ENCODE data around the gene MAP3K12. TPM values are rescaled to one million over a fixed set of nuclear protein-coding genes. Genes with fewer than 3 reads are reported as not detected.

The MAP3K12 gene
- total and polyA plus RNA-seq, 2 donors: 8.3 to 16.3 TPM

DNA sequence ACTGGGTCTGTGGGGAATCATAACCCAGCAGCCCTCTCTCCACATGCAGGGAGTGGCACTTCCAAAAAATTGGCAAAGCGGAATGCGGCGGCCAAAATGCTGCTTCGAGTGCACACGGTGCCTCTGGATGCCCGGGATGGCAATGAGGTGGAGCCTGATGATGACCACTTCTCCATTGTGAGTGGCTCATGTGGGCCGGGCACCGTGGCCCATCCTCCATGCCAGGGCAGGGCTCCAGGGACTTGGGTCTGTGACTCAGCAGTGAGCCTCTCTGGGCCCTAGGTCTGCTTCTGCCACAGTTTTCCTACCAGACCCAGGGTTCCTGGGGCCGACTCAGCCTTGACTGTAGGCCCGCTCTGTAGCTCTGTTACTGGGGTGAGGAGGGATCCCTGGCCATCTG is 5.8 kb upstream of the MAP3K12 start:
- Histone ChIP-seq H3K27ac (ENCODE audit: low read depth in 1 of 2, low read length in 1 of 2) (no peak overlapping the region), H3K27me3 (ENCODE audit: control insufficient read depth in 2 of 2, insufficient read depth in 1 of 2, low read length in 1 of 2) (no peaks in the 10 kb centered on the region), H3K9me3 (ENCODE audit: control insufficient read depth in 2 of 2, insufficient read depth in 1 of 2, low read length in 1 of 2) (no peaks in the 10 kb centered on the region), H3K4me1 (ENCODE audit: control insufficient read depth in 2 of 2, insufficient read depth in 2 of 2, low read length in 2 of 2) (peaks cover 11 to 24% of the 10 kb centered on the region in 2 donors), H3K36me3 (ENCODE audit: control insufficient read depth in 2 of 2, insufficient read depth in 2 of 2, low read length in 1 of 2) (peaks cover 25 to 34% of the 10 kb centered on the region in 2 donors), H3K4me3 (ENCODE audit: low read length in 2 of 2) (no peak overlapping the region)
- no peak for DNase-seq (ENCODE audit: low read depth in 6 of 9, low spot score in 9 of 9)
- 96% methylated on average over 10 of the region's 10 CpGs for WGBS

DNA sequence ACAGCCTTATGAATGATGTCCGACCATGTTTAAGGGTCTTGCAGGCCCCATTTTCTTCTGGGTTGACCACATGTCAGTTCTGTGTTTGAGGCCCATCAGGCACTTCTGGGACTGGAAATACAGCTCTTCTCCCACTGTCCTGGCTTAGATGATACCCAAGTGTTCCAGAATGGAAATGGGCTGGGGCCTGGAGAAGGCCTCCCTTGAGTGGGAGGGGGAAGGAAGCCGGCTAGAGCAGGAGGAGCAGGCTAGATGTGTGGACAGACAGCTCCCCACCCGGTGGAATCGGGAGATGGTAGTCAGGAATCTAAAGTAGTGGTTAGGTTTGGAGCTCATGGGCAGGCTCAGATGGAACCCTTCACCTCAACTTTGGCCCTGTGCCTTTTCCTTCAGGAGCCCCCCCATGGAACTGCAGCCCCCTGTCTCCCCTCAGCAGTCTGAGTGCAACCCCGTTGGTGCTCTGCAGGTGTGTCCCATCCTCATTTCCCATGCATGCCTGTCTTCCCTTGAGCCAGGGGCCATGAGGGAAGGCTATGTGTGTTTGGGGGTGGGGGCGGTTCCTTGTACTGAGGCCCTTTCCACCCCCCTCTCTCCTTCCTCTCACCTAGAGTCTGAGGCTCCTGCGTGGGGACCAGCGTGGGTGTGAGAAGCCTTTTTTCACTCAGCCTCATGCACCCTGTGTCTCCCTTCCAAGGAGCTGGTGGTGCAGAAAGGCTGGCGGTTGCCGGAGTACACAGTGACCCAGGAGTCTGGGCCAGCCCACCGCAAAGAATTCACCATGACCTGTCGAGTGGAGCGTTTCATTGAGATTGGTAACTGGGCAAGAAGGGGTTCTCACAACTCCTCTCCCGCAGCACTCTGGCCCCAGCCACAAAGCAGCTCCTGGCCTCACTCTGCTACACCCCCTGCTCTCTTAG is 5.0 kb upstream of the MAP3K12 start:
- no peak overlapping the region for H3K4me3 ChIP-seq (ENCODE audit: low read length in 2 of 2)
- WGBS: 96% methylated on average over 14 of the region's 14 CpGs
- H3K9me3 ChIP-seq (ENCODE audit: control insufficient read depth in 2 of 2, insufficient read depth in 1 of 2, low read length in 1 of 2): no peaks in the 10 kb centered on the region
- H3K36me3 ChIP-seq (ENCODE audit: control insufficient read depth in 2 of 2, insufficient read depth in 2 of 2, low read length in 1 of 2): peaks cover 25 to 34% of the 10 kb centered on the region in 2 donors
- H3K4me1 ChIP-seq (ENCODE audit: control insufficient read depth in 2 of 2, insufficient read depth in 2 of 2, low read length in 2 of 2): peaks cover 11 to 30% of the 10 kb centered on the region in 2 donors
- no peaks in the 10 kb centered on the region for H3K27me3 ChIP-seq (ENCODE audit: control insufficient read depth in 2 of 2, insufficient read depth in 1 of 2, low read length in 1 of 2)
- no peak for DNase-seq (ENCODE audit: low read depth in 6 of 9, low spot score in 9 of 9)
- H3K27ac ChIP-seq (ENCODE audit: low read depth in 1 of 2, low read length in 1 of 2): no peak overlapping the region

DNA sequence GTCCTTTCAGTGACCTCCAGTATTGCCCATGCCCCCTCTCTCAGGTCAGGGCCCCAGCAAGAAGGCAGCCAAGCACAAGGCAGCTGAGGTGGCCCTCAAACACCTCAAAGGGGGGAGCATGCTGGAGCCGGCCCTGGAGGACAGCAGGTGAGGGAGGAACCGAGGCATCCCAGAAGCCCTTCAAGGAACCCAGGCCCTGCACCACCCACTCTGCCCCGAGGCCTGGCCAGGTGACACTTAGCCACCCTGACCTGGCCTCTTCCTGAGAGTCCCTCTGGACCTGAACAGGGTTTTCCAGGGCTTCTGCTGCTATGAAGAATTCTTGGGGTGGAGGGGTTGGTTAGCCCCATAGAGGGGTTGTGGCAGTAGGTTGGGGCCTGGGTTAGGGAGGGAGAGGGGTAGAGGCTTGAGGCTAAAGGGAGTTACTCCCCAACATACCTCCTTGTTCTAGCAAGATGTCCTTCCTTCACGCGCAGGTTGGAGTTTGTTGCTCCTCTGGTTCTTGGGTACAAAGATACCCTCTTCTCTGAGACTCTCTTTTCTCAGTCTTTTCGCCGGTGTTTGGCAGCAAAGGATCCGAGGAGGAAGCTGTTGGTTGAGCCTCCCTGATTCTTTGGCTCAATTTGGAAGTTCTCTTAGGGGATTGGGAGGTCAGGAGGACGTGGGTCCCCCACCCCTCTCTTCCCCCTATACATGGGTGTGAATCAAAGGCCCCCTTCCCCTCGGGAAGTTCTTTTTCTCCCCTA is 3.9 kb upstream of the MAP3K12 start:
- H3K4me3 ChIP-seq (ENCODE audit: low read length in 2 of 2): no peak overlapping the region
- 96% methylated on average over 10 of the region's 10 CpGs for WGBS
- no peak overlapping the region for H3K27ac ChIP-seq (ENCODE audit: low read depth in 1 of 2, low read length in 1 of 2)
- H3K27me3 ChIP-seq (ENCODE audit: control insufficient read depth in 2 of 2, insufficient read depth in 1 of 2, low read length in 1 of 2): no peaks in the 10 kb centered on the region
- H3K36me3 ChIP-seq (ENCODE audit: control insufficient read depth in 2 of 2, insufficient read depth in 2 of 2, low read length in 1 of 2): peaks cover 25 to 34% of the 10 kb centered on the region in 2 donors
- no peak for DNase-seq (ENCODE audit: low read depth in 6 of 9, low spot score in 9 of 9)
- peaks cover 13 to 33% of the 10 kb centered on the region in 2 donors for H3K4me1 ChIP-seq (ENCODE audit: control insufficient read depth in 2 of 2, insufficient read depth in 2 of 2, low read length in 2 of 2)
- H3K9me3 ChIP-seq (ENCODE audit: control insufficient read depth in 2 of 2, insufficient read depth in 1 of 2, low read length in 1 of 2): no peaks in the 10 kb centered on the region

- peaks cover 13 to 35% of the 10 kb centered on the region in 2 donors for H3K4me1 ChIP-seq (ENCODE audit: control insufficient read depth in 2 of 2, insufficient read depth in 2 of 2, low read length in 2 of 2)
- no peak for DNase-seq (ENCODE audit: low read depth in 6 of 9, low spot score in 9 of 9)
- H3K27ac ChIP-seq (ENCODE audit: low read depth in 1 of 2, low read length in 1 of 2): no peak overlapping the region
- peaks cover 25 to 30% of the 10 kb centered on the region in 2 donors for H3K36me3 ChIP-seq (ENCODE audit: control insufficient read depth in 2 of 2, insufficient read depth in 2 of 2, low read length in 1 of 2)
- H3K4me3 ChIP-seq (ENCODE audit: low read length in 2 of 2): no peak overlapping the region
- H3K27me3 ChIP-seq (ENCODE audit: control insufficient read depth in 2 of 2, insufficient read depth in 1 of 2, low read length in 1 of 2): no peaks in the 10 kb centered on the region
- WGBS: 94% methylated on average over 9 of the region's 9 CpGs
- H3K9me3 ChIP-seq (ENCODE audit: control insufficient read depth in 2 of 2, insufficient read depth in 1 of 2, low read length in 1 of 2): no peaks in the 10 kb centered on the region
Measured at GRCh38 chr12:53502331-53502730, 3.1 kb upstream of the MAP3K12 start.

DNA sequence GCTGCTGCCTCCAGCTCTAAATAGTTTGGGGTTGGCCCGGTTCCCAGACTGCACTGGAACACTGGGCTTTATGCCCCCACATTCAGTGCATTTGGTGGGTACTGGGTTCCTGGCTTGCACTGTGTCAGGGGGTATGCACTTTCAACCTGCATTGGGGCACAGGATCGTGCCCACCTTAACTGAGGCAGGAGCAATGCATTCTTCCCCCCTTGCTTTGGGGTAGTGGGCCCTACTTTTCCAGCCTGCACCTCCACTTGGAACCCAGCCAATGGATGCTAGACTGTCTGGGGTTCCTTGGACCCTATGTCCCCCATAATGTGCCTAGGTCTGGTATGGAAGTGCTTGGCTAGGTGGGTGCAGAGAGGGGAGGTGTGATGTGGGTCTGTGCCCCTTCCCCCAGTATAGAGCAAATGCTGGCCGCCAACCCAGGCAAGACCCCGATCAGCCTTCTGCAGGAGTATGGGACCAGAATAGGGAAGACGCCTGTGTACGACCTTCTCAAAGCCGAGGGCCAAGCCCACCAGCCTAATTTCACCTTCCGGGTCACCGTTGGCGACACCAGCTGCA is 2.4 kb upstream of the MAP3K12 start:
- no peaks in the 10 kb centered on the region for H3K27me3 ChIP-seq (ENCODE audit: control insufficient read depth in 2 of 2, insufficient read depth in 1 of 2, low read length in 1 of 2)
- no peak for DNase-seq (ENCODE audit: low read depth in 6 of 9, low spot score in 9 of 9)
- H3K9me3 ChIP-seq (ENCODE audit: control insufficient read depth in 2 of 2, insufficient read depth in 1 of 2, low read length in 1 of 2): no peaks in the 10 kb centered on the region
- peaks cover 19 to 24% of the 10 kb centered on the region in 2 donors for H3K36me3 ChIP-seq (ENCODE audit: control insufficient read depth in 2 of 2, insufficient read depth in 2 of 2, low read length in 1 of 2)
- peaks cover 13 to 35% of the 10 kb centered on the region in 2 donors for H3K4me1 ChIP-seq (ENCODE audit: control insufficient read depth in 2 of 2, insufficient read depth in 2 of 2, low read length in 2 of 2)
- H3K4me3 ChIP-seq (ENCODE audit: low read length in 2 of 2): peak overlapping the region; percentile 65 to 71
- peak overlapping the region; percentile 92 to 97 for H3K27ac ChIP-seq (ENCODE audit: low read depth in 1 of 2, low read length in 1 of 2)
- 77% methylated on average over 10 of the region's 10 CpGs for WGBS

DNA sequence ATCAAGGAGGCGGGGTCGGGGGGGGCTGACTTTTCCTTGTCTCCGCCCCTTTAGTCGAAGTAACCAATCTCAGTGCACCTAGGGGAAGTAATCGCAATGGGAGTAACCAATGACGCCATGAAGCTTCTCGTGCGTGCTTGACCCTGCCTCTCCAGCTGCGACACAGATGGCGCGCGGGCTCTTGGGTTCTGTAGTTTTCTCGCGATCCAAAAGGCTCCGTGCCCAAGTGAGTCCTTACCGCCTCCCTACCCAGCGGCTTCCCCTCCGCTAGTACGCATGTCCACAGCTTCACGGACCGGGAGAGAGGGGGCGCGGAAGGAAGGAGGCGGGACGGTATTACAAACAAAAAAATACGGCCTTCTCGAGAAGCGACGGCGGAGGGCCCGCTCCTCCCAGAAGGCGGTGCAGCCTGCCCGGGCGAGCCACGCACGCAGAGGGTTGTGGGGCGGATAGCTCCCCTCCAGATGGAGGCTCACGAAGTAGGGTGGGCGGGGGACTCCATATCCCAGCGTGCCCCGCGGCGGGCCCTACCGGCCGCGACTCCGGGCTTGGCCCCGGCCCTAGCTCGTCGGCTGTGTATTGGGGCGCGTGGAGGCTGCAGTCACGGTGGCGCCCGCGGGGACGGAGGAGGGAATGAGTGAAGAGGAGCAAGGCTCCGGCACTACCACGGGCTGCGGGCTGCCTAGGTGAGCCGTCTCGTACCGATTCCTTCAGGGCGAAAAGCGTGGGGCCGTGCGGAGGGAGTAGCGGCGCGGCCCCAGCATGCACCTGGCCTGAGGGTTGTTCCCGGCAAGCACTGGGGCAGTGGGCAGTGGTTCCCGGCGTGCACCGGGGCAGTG is 1.7 kb upstream of the MAP3K12 start, which contains the start of gene TARBP2:
TARBP2 (plus strand) TSS at position 508 of the 839 bp plus-strand sequence; CDS start at position 634, 126 bp downstream.
- peaks cover 13 to 39% of the 10 kb centered on the region in 2 donors for H3K4me1 ChIP-seq (ENCODE audit: control insufficient read depth in 2 of 2, insufficient read depth in 2 of 2, low read length in 2 of 2)
- no peaks in the 10 kb centered on the region for H3K9me3 ChIP-seq (ENCODE audit: control insufficient read depth in 2 of 2, insufficient read depth in 1 of 2, low read length in 1 of 2)
- peak within 1 kb of the TSS; percentile 92 to 97 for H3K27ac ChIP-seq (ENCODE audit: low read depth in 1 of 2, low read length in 1 of 2)
- H3K36me3 ChIP-seq (ENCODE audit: control insufficient read depth in 2 of 2, insufficient read depth in 2 of 2, low read length in 1 of 2): peaks cover 12 to 17% of the 10 kb centered on the region in 2 donors
- no peaks in the 10 kb centered on the region for H3K27me3 ChIP-seq (ENCODE audit: control insufficient read depth in 2 of 2, insufficient read depth in 1 of 2, low read length in 1 of 2)
- peak within 1 kb of the TSS; percentile 65 to 71 for H3K4me3 ChIP-seq (ENCODE audit: low read length in 2 of 2)
- WGBS: under 1% methylated on average over 74 of the region's 74 CpGs
- DNase-seq (ENCODE audit: low read depth in 6 of 9, low spot score in 9 of 9): peak; percentile 97 to 100 (median 99)

DNA sequence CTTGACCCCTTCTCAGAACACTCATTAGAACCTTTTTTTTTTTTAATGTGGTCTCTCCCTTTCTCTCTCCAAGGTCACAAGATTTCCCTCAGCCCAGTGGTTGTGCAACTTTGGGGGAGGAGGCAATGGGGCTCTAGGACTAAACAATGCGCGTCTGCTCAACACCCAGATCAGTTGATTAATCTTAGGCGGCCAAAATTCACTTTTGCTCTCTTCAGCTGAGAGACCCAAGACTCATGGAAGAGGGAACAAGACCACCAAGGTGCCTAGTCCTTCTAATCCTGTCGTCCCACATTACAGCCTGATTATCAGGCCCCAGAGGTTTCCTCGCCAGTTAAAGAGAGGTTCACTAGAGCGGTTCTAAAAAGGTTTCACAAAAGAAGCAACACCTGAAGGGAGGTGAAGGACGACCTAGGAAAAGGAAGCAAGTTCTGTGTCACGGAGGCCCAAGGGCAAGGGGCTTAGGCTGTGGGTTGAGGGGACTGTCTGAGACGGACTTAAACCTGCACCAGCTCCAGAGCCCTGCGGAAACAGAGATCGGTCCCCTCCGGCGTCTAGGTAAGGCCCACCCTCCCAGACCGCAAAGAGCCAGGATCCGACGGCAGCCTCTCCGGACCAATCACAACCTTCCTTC is 1.0 kb upstream of the MAP3K12 start:
- Histone ChIP-seq H3K27ac (ENCODE audit: low read depth in 1 of 2, low read length in 1 of 2) (peak overlapping the region; percentile 91 to 97), H3K4me3 (ENCODE audit: low read length in 2 of 2) (peak overlapping the region; percentile 46 to 65), H3K9me3 (ENCODE audit: control insufficient read depth in 2 of 2, insufficient read depth in 1 of 2, low read length in 1 of 2) (no peaks in the 10 kb centered on the region), H3K27me3 (ENCODE audit: control insufficient read depth in 2 of 2, insufficient read depth in 1 of 2, low read length in 1 of 2) (no peaks in the 10 kb centered on the region), H3K36me3 (ENCODE audit: control insufficient read depth in 2 of 2, insufficient read depth in 2 of 2, low read length in 1 of 2) (peaks cover 6 to 10% of the 10 kb centered on the region in 2 donors), H3K4me1 (ENCODE audit: control insufficient read depth in 2 of 2, insufficient read depth in 2 of 2, low read length in 2 of 2) (peaks cover 13 to 40% of the 10 kb centered on the region in 2 donors)
- WGBS: 7% methylated on average over 17 of the region's 17 CpGs
- DNase-seq (ENCODE audit: low read depth in 6 of 9, low spot score in 9 of 9): no peak

DNA sequence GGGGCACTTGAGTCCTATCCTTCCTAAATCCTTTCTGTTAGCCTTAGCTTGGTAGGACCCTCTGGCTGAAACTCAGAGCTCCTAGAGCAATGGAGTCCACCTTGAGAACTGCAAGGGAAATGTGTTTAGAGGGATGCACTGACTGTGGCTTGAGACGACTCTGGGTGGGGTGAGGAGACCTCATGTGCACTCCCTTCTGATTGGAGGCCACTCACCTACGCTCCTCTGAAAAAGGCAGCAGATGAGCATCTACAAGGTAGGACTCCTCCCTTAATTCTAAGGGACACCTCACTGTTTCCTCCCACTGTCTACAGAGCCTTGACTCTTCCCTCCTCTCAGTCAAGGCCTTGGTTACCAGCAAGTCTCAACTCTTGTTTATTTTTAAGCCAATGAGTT is 1.0 kb downstream of the MAP3K12 start:
- WGBS: 92% methylated on average over 2 of the region's 2 CpGs
- H3K27me3 ChIP-seq (ENCODE audit: control insufficient read depth in 2 of 2, insufficient read depth in 1 of 2, low read length in 1 of 2): no peaks in the 10 kb centered on the region
- H3K27ac ChIP-seq (ENCODE audit: low read depth in 1 of 2, low read length in 1 of 2): peak overlapping the region in 1 of 2 donors; percentile 18
- H3K36me3 ChIP-seq (ENCODE audit: control insufficient read depth in 2 of 2, insufficient read depth in 2 of 2, low read length in 1 of 2): no peaks in the 10 kb centered on the region
- H3K4me1 ChIP-seq (ENCODE audit: control insufficient read depth in 2 of 2, insufficient read depth in 2 of 2, low read length in 2 of 2): peaks cover 27 to 56% of the 10 kb centered on the region in 2 donors
- H3K4me3 ChIP-seq (ENCODE audit: low read length in 2 of 2): peak overlapping the region in 1 of 2 donors; percentile 46
- no peaks in the 10 kb centered on the region for H3K9me3 ChIP-seq (ENCODE audit: control insufficient read depth in 2 of 2, insufficient read depth in 1 of 2, low read length in 1 of 2)
- no peak for DNase-seq (ENCODE audit: low read depth in 6 of 9, low spot score in 9 of 9)

Data from thymus (tissue), 11 donors.